Measurements from ENCODE around the gene OR2A5.

- TF ChIP-seq CTCF (conservative IDR thresholded peaks at IDR 0.05): no peak
- no peak for TF ChIP-seq ZFX (IDR thresholded peaks at IDR 0.05)
Measured at GRCh38 chr7:144001543-144001942, 47.2 kb upstream of the OR2A5 start.

All from C4-2B (cell line).